AG20443 (cell line): ENCODE data around the gene DAZAP1.
"Not testable (repeated sequence)": the region's sequence is repeated elsewhere in the genome, so short reads cannot be mapped to it uniquely, and the experiment has no call there.

Experiments
- DNase-seq: peaks from one replicate; pipeline ENCODE4 v3.0.0; 2012; ENCODE audit warnings: low spot score, mixed read lengths

Gene DAZAP1

DNA sequence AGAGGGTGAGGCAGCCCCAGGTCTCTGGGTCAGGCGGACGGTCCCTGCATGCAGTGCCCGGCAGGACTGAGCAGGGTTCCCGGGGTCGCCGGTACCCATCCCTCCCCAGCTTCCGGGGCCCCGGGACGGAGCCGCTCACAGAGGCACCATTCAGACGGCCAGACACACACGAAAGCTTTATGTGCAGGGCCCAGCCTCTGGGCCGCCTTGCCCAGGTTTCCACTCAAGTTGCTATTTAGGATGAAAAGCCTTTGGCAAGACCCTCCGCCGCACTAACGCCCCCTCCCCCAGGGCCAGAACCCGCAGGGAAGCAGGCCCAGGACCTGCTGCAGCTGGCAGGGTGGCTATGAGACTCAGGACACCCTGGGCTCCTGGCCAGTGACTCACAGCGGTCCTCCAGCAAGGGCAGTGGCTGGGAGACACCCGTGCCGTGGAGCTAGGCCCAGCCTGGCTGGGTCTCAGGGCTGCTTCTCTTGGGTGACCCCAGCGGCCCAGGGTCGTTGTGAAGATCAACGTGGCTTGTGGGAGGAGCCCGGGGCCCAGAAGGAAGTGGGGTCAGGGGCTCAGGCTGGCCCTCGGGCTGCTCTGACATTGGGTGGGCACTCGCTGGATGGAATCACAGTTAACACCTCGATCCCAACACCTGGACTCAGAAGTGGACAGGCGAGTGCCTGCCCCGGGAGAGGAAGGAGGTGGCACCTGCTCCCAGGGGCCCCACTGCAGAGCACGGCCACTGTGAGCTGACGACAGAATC is 66.8 kb downstream of the DAZAP1 start:
- peak; percentile 35 for DNase-seq

DNA sequence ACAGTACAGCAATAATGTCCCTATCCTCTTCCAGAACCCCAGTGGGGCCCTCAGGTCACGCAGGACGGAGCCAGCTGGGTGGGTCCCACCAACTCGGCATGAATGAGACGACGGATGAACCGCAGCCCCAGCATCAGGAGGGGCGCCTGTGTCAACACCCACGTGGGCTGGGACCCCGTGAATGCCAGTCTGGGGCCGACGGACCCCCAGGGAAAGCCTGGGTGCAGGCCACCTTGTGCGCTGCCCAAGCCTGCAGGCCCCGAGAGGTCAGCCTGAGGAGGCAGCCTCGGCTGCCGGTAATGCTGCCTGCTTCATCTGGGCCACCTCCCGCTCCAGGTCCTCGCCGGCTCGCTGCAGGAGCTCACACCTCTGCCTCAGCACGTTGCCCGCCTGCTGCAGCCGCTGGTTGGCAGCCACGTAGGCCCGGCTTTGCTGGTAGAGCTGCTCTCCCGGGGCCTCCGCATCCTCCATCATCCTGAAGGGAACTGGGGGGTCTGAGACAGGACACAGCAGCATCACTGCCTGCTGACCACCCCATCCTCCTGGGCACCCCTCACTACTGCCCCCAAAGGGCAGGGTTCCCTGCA is 67.5 kb downstream of the DAZAP1 start:
- DNase-seq, result no peak

GRCh38 chr19:1475751-1476437 is 68.5 kb downstream of the DAZAP1 start:
- no peak for DNase-seq

- not testable (repeated sequence) for DNase-seq
These were observed 69.7 kb downstream of the DAZAP1 start for GRCh38 chr19:1477056-1477455.

DNA sequence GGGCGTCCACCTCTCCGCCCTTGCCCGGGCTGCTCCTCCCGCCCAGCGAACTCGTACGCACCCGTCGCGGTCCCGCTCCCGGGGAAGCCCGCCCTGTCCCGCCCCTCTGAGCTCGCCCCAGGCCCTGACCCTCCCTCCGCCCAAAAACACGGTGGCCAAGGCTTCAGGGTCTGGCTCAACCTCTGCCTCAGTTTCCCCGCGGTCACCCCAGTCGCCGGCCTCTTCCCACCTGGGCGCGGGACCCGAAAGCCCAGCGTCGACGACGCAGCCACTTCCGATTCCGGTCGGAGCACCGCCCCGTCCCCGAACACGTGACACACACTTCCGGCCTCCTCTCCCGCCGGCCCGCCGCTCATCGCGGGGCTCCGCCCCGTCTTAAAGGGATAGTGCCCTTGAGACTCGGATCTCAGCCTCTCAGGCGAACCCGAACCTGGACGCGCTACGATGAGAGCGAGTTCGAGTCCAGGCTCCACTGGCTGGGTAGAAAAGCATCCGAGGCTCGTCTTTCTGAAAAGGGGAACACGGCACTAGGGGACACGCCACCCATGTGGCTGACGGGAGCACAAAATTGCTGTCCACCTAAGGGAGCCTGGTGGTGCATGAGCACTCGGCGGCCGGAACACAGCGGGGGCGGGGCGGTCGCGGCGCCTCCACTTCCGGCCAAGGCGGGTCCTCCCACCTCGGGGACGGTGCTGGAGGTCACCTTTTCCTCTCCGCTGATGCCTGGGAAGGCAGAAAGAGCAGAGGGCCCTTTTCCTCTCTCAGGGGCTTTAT is 71.7 kb downstream of the DAZAP1 start, which contains the start of gene C19orf25:
Gene C19orf25, minus strand, starts transcription at position 282 of the 774 bp plus-strand sequence. CDS start 312 bp downstream, outside the sequence.
- peak; percentile 97 for DNase-seq

DNA sequence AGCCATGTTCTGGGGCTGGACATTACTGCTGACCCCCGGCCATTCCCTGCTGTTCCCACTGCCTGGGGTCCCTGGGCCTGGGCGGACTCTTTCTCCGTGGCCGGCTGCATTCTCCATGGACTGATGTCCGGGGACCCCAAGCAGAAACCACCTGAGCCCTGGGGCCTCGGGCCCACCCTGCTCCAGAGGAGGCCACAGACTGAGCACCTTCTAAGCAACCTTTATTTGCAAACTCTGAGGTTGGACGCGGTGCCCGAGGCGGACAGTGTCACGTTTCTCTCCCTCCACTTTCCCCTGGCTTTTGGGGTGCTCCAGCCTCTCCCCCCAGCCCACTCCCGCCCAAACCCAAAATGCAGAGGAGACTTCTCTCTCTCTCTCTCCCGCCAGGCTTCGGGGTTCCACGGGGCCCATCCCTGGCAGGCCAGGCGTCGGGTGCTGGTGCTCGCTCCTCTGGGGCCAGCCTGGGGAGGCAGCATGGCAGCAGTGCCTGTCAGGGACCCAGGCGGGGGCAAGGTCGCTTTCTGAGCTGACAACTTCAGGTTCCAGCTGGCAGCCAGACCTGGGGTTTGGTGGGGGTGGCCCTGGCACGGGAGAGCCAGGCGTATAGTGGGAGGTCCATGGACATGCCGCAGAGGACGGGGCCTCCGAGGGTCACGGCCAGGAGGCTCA is 74.0 kb downstream of the DAZAP1 start:
- DNase-seq, result no peak

DNA sequence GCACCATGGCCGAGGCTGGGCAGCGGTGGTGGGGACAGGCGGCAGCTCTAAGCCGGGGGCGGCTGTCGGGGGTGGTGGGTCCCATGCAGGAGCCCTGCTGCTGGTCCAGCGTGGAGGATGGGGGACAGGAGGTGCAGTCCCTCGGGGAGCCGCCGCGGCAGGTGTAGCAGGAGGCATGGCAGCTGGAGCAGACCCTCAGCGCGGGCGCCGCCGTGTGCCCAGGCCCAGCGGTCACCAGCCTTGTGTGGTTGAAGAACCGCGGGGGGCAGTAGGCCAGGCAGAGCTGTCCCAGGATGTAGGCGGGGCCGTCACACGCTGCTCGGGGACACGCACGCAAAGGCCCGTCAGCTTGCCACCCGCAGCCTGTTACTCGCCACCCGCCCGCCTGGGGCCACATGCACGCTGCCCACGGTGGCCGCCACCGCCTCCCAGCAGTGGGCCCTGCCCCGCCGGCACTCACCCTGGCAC is 74.5 kb downstream of the DAZAP1 start:
- no peak for DNase-seq

DNA sequence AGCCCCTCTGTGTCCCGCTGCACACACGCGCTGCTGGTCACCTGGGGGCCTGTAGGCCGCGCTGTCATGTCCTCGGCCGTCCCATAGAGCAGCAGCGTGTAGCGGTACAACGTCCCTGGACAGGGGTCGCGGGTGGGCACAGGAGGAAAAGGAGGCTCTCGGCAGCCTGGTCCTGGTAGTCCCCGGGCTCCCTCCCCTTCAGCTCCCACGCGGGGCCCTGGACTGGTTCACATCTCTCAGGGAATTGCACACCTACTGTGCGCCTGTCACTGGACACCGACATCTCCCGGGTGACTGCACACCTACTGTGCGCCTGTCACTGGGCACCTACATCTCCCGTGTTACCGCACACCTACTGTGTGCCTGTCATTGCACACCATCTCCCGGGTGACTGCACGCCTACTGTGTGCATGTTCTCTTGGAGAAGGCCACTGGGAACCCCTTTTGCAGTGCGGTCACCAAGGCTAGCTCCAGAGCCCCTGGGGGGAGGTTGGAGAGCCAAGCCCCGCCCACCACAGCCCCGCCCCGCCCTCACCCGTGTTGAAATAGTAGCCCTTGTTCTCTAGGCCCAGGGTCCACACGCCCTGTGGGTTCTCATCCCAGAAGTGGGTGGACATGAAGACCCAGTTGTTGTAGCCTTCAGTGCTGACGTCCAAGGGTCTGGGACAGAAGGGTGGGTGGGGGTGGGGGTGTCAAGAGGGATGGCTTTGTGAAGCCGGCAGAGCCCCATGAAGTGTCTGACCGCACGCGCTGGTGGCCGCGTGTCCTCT is 75.2 kb downstream of the DAZAP1 start:
- DNase-seq, result no peak

GRCh38 chr19:1483131-1483978 is 76.0 kb downstream of the DAZAP1 start:
- DNase-seq, result no peak

GRCh38 chr19:1483979-1484428 is 76.6 kb downstream of the DAZAP1 start:
- DNase-seq, result no peak
